Body of pancreas (tissue), 4 donors: Measurements from ENCODE around the gene MEF2B. TPM values are rescaled to one million over a fixed set of nuclear protein-coding genes. Genes with fewer than 3 reads are reported as not detected.

ENCODE experiments used
- ATAC-seq: fragments of 150-250 bp; one replicate; pipeline ENCODE4 v1.9.1; 2016
- DNase-seq, 4 donors: peaks; one replicate each; pipeline ENCODE4 v3.0.0-alpha.2; 2019
- H3K27ac ChIP-seq, 4 donors: fragments of 200-600 bp; sonication (generic); 1 replicate in 3 of 4; 2 replicates in 1 of 4; pipeline versions ENCODE4 v1.5.1 to v1.6.1; 2016 to 2019; ENCODE audit warnings: mild to moderate bottlenecking in 1 of 4, mixed read lengths in 1 of 4, moderate library complexity in 1 of 4
- H3K27me3 ChIP-seq, 2 donors: fragments of 200-600 bp; sonication (generic); one replicate each; pipeline ENCODE4 v1.6.0; 2016; ENCODE audit warnings: mild to moderate bottlenecking in 1 of 2
- H3K36me3 ChIP-seq, 2 donors: fragments of 200-600 bp; sonication (generic); replicated peaks in 1 of 2; 2 replicates each; pipeline ENCODE4 v1.5.1; 2016; ENCODE audit warnings: low read depth in 2 of 2; ENCODE audit not compliant: insufficient read depth in 1 of 2
- H3K4me1 ChIP-seq: fragments of 200-600 bp; sonication (generic); one replicate; pipeline ENCODE4 v1.6.0; 2016
- H3K4me3 ChIP-seq, 2 donors: fragments of 200-600 bp; sonication (generic); 1 replicate in 1 of 2; 2 replicates in 1 of 2; pipeline ENCODE4 v1.5.1; 2016 to 2019
- H3K9me3 ChIP-seq, 3 donors: fragments of 200-600 bp; sonication (generic); 1 replicate in 2 of 3; 2 replicates in 1 of 3; pipeline ENCODE4 v1.5.1; 2016
- POLR2A ChIP-seq, 3 donors: fragments of 450-650 bp; IDR thresholded peaks; one replicate each; pipeline ENCODE4 v1.6.1; 2016; ENCODE audit warnings: antibody characterized with exemption in 3 of 3, mild to moderate bottlenecking in 2 of 3
- WGBS, 2 donors: methylation state at CpG; one replicate each; pipeline ENCODE4 v1.1.5; 2017; 5-methylcytosine and 5-hydroxymethylcytosine counted together
- intact Hi-C: fragments of 100-400 bp; cut with DNase I; formaldehyde crosslinking; loops from one replicate; pipeline ENCODE4 v1.15.1; 2023
- total RNA-seq, 2 donors: library from RNA; depleted of rRNA; stranded (reverse); fragments of >200 nt; gene quantifications; one replicate each; pipeline ENCODE4 v1.1.0, GENCODE V29; 2016
- TF ChIP-seq, protein P1 (sequence below), 7 experiments: fragments of 450-650 bp in 4 of 7; fragments of 200-600 bp in 3 of 7; sonication (generic) in 3 of 7; IDR thresholded peaks; one replicate each; pipeline ENCODE4 v1.5.1; 2016 to 2019; ENCODE audit warnings: antibody characterized with exemption in 7 of 7

Gene MEF2B
- total RNA-seq, 2 donors from 2014 or later: not detected

DNA sequence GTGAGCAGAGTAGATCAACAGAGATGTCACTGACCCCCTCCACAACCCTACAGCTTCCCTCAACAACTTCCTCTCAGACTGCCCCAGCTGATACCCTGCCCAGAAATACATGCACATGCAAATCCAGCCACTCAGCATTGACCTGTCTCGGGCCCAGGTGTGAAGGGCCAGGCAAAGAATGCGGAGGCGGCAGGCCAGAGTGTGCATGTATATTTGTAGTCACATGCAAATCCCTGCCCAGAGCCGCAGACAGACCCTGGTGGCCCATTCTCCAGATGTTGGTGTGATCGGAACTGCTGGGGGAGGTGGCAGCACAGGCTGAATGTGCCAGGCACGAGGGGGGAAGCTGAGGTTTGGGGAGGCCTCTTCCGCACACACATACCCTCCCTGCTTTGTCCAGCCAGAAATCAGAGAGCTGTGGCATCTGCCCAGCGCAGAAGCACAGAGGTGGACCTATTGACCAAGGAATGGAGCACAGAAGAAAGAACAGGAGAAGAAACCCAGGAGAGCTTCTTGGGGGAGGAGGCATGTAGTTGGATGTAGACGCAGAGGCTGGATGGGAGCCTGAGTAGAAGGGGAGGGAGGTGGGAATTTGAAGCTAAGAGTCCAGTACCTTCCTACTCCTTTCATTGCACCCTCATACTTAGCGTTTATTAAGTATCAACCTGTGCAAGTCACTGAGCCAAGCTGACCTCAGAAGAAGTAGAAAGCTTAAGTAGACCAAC lies 14.4 kb downstream of the MEF2B start:
- WGBS, 2 donors: 93% methylated on average over 8 to 10 of the region's 10 CpGs

DNA sequence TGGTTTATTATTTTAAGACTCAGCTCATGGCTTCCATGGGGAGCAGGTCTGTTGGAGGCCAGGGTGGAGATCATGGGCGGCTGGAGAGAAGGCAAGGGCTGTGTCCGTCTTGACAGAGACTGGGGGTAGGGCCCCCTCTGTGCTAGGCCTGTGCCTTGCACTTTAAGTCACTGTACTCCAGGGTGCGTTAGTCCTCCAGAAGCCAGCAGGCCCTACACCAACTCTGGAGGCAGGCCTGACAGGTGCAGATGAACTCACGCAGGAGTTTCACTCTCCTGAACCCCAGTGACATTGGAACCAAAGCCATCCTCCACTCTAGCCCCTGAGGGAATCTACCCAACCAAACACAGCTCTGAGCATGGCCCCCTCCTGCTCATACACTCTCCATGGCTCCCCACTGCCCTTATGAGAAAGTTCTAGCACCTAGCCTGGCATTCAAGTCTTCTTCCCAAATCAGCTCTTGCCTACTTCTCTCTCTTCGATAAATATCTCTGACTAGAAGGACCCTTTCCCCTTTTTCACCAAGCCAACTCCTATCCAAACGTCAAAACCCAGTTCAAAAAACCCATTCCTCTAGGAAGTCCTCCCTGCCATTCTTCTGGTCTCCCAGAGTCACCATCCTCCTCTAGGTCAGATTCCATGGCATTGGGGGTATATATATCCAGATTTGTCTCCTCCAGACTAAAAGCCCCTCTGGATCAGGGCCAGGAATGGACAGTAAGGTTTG lies 15.1 kb downstream of the MEF2B start:
- intact Hi-C loops: no loop called here
- no peak for ATAC-seq
- TF ChIP-seq, protein P1, sequence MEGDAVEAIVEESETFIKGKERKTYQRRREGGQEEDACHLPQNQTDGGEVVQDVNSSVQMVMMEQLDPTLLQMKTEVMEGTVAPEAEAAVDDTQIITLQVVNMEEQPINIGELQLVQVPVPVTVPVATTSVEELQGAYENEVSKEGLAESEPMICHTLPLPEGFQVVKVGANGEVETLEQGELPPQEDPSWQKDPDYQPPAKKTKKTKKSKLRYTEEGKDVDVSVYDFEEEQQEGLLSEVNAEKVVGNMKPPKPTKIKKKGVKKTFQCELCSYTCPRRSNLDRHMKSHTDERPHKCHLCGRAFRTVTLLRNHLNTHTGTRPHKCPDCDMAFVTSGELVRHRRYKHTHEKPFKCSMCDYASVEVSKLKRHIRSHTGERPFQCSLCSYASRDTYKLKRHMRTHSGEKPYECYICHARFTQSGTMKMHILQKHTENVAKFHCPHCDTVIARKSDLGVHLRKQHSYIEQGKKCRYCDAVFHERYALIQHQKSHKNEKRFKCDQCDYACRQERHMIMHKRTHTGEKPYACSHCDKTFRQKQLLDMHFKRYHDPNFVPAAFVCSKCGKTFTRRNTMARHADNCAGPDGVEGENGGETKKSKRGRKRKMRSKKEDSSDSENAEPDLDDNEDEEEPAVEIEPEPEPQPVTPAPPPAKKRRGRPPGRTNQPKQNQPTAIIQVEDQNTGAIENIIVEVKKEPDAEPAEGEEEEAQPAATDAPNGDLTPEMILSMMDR (IDR thresholded peaks at IDR 0.05): no peak
- no peak for TF ChIP-seq POLR2A (IDR thresholded peaks at IDR 0.05)

More for the DNA sequence above, 14.4 kb downstream of the MEF2B start:
- Histone ChIP-seq H3K4me3 (no peak overlapping the region), H3K27me3 (no peaks in the 10 kb centered on the region), H3K27ac (no peak overlapping the region), H3K9me3 (no peaks in the 10 kb centered on the region), H3K36me3 (no peaks in the 10 kb centered on the region), H3K4me1 (no peaks in the 10 kb centered on the region)
- intact Hi-C loops: no loop called here
- DNase-seq (no peak), ATAC-seq (no peak)
- TF ChIP-seq, protein P1 (IDR thresholded peaks at IDR 0.05): no peak
- no peak for TF ChIP-seq POLR2A (IDR thresholded peaks at IDR 0.05)

GRCh38 chr19:19152668-19153384 lies 17.2 kb downstream of the MEF2B start:
- ATAC-seq: no peak
- WGBS, 2 donors: 77 to 87% methylated on average over 5 to 13 of the region's 13 CpGs
- intact Hi-C loops: no loop called here

More for the DNA sequence above, 15.1 kb downstream of the MEF2B start:
- 88 to 99% methylated on average over 3 to 6 of the region's 6 CpGs for WGBS, 2 donors
- Histone ChIP-seq H3K36me3 (no peaks in the 10 kb centered on the region), H3K9me3 (no peaks in the 10 kb centered on the region), H3K27me3 (no peaks in the 10 kb centered on the region), H3K4me1 (no peaks in the 10 kb centered on the region), H3K4me3 (no peak overlapping the region), H3K27ac (no peak overlapping the region)
- DNase-seq: no peak

GRCh38 chr19:19151418-19151817 lies 18.6 kb downstream of the MEF2B start:
- H3K27ac ChIP-seq: no peak overlapping the region
- TF ChIP-seq, protein P1 (IDR thresholded peaks at IDR 0.05): no peak
- TF ChIP-seq POLR2A (IDR thresholded peaks at IDR 0.05): no peak
- H3K4me3 ChIP-seq: no peak overlapping the region
- intact Hi-C loops: no loop called here
- DNase-seq (no peak), ATAC-seq (no peak)
- WGBS, 2 donors: 67% methylated on average over 7 to 11 of the region's 11 CpGs
- no peaks in the 10 kb centered on the region for H3K9me3 ChIP-seq
- no peaks in the 10 kb centered on the region for H3K4me1 ChIP-seq
- H3K27me3 ChIP-seq: no peaks in the 10 kb centered on the region
- H3K36me3 ChIP-seq: no peaks in the 10 kb centered on the region

More at GRCh38 chr19:19152668-19153384, 17.2 kb downstream of the MEF2B start:
- Histone ChIP-seq H3K27me3 (no peaks in the 10 kb centered on the region), H3K4me1 (no peaks in the 10 kb centered on the region), H3K4me3 (no peak overlapping the region), H3K9me3 (no peaks in the 10 kb centered on the region), H3K27ac (no peak overlapping the region), H3K36me3 (no peaks in the 10 kb centered on the region)
- TF ChIP-seq POLR2A (IDR thresholded peaks at IDR 0.05): no peak
- TF ChIP-seq, protein P1 (IDR thresholded peaks at IDR 0.05): no peak
- DNase-seq: no peak
